Measurements from ENCODE around the gene HEMK1. TPM values are rescaled to one million over a fixed set of nuclear protein-coding genes. Genes with fewer than 3 reads are reported as not detected.

Gene HEMK1
- polyA plus RNA-seq, 3 donors = 19.5 to 20.8 (median 19.9) TPM

- DNase-seq (ENCODE audit: low read depth in 3 of 3, low spot score in 2 of 3) = peak; percentile 90 to 96 (median 96)
Observed at GRCh38 chr3:50611464-50612233, 42.3 kb downstream of the HEMK1 start, which contains the start of gene CISH. Gene CISH, minus strand, starts transcription at chr3:50611774. Its CDS starts 124 bp downstream, at chr3:50611650.

DNA sequence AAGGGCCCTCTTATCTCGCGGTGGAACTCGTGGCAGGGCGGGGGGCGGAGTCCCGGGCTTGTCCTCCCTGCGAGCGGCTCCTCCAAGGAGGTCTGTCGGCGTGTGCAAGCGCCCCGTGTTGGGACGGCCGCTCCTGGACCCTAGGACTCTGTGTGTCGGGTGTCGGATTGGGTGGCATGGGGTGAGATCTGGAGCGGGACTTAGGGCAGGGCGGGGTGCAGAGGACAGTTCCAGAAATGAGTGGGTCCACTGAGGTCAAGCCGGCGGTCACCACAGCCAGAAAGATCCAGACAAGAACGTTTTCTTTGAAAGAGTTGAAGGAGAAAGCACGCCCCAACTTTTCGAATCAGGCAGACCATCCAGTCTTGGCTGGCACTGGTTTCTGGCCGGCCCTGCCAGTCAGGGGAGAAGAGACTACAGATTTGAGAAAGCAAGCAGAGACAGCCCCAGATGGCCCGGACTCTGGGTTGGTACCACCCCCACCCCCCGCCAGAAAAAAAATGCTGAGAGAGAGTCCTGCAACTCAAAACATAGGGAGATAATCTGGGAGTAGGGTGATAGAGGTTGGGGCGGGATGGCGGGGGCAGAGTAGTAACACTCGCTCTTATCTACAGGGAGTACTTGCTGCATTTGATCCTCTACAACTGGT is 43.0 kb downstream of the HEMK1 start:
- no peak for DNase-seq (ENCODE audit: low read depth in 3 of 3, low spot score in 2 of 3)

DNA sequence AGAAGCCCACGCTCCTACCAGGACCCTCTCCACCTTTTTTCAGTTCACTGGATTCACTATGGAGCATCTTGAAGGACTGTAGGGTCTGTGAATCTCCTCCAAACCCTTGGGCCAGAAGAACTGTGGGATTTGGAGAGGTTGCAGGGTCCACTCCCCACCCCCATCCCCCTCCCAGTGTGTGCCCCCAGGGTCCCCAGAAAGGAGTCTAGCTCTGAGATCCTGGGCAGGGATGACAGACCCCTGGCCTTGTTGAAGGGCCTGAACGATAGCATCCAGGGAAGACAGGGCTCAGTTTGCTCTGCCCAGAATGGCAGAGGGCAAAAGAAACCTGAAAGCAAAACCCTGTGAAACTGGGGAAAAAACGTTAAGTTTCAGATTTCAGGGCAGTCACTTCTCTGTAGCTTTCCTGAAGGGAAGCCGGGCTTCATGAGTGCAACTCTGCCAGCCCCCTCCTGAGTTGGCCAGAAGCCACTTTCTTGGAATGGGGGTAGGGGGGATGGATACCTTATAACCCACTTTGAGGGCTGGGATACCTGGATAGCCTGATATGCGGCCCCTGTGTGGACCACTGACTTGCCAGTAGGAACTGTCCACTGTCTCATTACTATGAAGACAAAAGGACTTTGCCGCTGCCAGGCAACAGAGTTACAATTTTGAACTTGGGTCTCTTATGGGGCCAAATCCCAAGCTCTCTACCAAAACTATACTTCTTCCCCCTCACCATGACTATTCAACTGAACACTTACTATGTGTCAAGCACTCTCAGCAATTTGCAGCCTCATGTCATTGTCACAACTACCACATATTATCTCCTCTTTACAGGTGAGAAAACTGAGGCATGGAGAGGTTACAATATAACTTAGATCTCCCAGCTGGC is 43.9 kb downstream of the HEMK1 start:
- no peak for DNase-seq (ENCODE audit: low read depth in 3 of 3, low spot score in 2 of 3)

DNA sequence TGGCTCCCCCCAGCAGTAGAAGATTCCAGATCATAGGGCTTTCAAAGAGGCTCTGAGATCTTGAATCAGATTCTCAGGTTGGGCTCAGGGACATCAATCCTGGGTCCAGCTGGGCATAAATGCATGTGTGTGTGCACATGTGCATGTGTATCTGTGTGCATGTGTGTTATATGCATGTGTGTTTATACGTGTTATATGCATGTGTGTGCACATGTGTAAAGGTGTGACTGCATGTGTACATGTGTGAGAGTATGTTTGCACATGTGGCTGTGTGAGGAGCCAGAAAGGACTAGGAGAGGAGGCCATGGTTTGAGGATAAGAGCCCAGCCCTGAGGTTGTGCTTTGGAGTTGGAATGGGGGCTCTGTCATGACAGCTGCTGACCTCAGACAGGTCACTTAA is 45.9 kb downstream of the HEMK1 start:
- no peak for DNase-seq (ENCODE audit: low read depth in 3 of 3, low spot score in 2 of 3)

- peak in 1 of 3 donors; percentile 64 for DNase-seq (ENCODE audit: low read depth in 3 of 3, low spot score in 2 of 3)
Observed at GRCh38 chr3:50616003-50616769, 46.9 kb downstream of the HEMK1 start.

- DNase-seq (ENCODE audit: low read depth in 3 of 3, low spot score in 2 of 3) = peak in 2 of 3 donors; percentile 81 to 82
Observed at GRCh38 chr3:50616770-50617095, 47.4 kb downstream of the HEMK1 start.

- no peak for DNase-seq (ENCODE audit: low read depth in 3 of 3, low spot score in 2 of 3)
Observed at GRCh38 chr3:50617096-50617791, 47.9 kb downstream of the HEMK1 start, which contains the start of gene MAPKAPK3. Gene MAPKAPK3, plus strand, starts transcription at chr3:50617151. Its CDS starts 415 bp downstream, at chr3:50617566.

- DNase-seq (ENCODE audit: low read depth in 3 of 3, low spot score in 2 of 3) = no peak
Observed at GRCh38 chr3:50617911-50618481, 48.7 kb downstream of the HEMK1 start.

GRCh38 chr3:50620420-50620819 is 51.1 kb downstream of the HEMK1 start:
- DNase-seq (ENCODE audit: low read depth in 3 of 3, low spot score in 2 of 3) = no peak

DNA sequence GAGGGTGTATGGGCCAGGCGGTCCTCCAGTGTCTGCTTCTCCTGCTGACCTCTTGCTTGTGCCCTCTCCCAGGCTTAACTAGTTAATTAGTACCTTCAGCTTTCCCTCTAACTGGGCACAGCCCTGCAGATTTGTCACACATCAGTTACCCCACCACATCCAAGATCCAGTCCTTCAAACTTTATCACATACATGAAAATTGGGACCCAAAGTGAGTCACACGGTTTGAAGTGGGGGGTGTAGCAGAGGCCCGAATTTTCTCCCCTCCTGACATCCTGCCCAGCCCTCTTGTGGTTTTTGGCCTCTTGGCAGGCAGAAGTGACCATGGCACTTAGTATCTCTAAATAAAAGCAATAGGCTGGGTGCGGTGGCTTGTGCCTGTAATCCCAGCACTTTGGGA is 51.5 kb downstream of the HEMK1 start:
- no peak for DNase-seq (ENCODE audit: low read depth in 3 of 3, low spot score in 2 of 3)

- no peak for DNase-seq (ENCODE audit: low read depth in 3 of 3, low spot score in 2 of 3)
Observed at GRCh38 chr3:50622881-50623280, 53.6 kb downstream of the HEMK1 start.

DNA sequence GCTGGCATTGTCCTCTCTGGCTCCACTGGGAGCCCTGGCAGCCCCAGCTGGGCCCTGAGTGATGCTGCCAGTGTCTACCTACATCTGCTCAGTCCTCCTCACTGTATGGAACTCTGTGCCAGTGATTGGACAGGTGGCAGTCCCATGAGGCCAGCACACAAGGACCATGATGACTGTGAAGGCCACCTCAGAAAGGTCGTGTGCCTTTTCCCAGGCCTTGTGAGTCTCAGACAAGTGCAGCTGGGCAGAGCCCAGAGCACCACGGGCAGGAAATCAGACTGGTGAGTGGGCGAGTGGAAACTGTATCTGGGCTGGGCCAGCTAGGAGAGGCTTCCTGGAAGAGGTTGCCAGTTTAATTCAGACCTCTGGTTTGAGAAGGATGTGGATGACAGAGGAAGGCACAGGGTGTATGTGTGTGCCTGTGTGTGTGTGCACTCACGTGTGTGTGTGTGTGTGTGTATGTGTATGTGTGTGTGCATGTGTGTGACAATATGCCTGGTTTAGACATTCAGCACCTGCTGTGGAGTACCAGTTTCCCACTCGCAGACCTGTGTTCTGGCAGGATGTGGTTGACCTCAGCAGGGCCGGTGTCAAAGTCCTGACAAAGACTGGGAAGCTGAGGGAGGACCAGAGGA is 54.6 kb downstream of the HEMK1 start:
- DNase-seq (ENCODE audit: low read depth in 3 of 3, low spot score in 2 of 3) = no peak

DNA sequence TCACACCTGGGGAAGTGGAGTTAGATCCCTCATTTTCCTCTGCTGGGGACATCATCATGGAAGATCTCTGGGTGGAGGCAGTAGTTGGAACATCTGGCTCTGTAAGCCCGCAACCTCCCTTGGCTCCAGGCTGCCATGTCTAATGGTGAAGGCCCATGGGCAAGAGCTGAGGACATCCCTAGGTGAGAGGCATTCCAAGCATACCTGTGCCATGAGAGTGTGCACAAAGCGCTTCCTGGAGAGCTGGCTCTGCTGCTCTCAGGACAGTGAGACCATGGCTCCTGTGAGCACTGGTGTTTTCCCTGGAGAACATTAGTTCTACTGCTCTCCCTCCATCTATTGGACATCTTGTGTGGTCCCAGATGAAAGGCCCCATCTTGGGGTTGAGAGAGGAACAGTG is 55.3 kb downstream of the HEMK1 start:
- DNase-seq (ENCODE audit: low read depth in 3 of 3, low spot score in 2 of 3) = no peak

DNA sequence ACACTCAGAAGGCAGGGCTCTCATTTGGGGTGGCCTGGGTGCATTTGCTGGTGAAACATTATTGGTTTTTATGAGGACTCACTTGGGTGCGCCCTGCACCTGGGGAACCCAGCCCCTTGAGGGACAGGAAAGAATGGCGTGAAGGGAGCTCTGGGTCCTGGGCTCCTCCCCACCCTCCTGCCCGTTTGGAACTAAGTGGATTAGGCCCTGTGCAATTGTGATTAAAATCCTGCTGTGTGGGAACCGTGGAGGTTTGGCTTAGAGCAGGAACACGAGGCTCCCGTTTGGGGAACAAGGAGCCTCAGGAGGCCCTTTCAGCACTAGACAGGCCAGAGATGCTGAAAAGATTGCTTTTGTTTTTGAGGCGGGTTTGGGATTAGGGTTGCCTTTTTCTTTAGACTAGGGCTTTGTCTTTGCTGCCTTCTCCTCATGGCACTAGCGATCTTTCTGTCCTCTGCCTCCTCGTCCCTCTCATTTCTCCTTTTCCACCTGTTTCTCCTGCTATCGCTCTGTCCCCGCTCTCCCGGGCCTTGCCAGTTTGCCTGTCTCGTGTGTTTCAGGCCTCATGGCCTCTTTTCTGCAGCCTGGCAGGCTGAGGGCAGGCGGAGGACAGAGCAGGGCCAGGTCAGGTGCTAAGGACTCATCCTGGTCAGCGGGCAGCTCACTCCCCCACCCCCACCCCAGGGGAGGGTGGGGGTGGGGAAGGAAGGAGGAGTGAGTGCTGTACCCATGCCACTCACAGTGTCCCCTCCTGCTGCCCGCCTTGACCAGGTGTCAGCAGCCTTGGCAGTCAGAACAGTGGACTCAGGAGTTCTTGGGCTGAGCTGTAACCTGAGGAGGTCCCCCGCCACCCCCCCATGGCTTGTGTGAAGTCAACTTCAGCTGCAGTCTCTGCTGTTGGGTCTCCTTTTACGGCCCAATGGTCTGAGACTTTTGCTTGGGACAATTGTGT is 56.2 kb downstream of the HEMK1 start:
- DNase-seq (ENCODE audit: low read depth in 3 of 3, low spot score in 2 of 3) = no peak

DNA sequence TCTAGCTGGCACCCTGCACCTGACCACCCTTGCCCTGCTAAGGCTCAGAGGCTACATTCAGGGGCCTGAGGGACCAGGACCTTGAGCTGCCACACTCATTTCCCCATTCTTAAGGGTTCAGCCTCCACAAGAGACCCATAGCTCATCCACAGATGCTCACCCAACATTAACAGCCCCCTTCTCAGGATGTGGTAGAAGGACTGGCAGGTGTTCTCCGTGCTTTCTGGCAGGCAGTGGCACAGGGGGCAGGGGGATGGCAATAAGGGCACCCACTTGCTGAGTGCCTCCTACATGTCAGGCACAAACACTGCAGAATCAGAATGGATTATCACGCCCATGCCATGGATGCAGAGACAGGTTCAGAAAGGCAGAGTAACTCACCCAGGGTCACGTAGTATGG is 57.1 kb downstream of the HEMK1 start:
- no peak for DNase-seq (ENCODE audit: low read depth in 3 of 3, low spot score in 2 of 3)

DNA sequence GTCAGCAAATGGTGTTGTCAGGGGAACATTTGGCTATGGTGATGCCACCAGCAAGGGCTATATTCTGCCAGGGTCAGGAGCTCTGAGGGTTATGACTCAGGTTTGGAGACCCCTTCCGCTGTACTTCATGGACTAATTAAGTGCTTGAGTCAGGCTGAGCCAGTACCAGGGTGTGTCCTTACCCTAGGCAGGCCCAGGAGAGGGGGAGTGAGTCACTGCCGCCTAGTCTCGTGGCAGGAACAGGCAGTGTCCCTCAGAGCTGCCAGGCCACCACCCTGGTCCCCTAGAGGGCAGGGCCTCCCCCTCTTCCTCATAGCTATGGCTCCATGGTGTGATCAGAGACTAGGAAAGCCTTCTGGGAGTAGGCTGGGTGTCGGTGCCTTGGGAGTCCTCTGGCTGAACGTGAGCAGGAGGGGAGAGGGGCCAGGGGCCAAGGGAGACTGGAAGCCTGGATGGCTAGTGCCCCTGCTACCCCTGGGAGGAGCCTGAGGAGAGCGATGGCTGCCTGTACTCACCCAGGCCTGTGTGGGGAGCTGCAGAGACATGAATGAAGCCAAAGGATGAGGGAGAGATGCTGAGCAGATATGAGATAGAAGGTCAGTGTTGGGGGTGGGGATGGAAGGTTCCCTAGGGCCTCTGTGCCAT is 58.2 kb downstream of the HEMK1 start:
- DNase-seq (ENCODE audit: low read depth in 3 of 3, low spot score in 2 of 3) = no peak

GRCh38 chr3:50628601-50629000 is 59.3 kb downstream of the HEMK1 start:
- DNase-seq (ENCODE audit: low read depth in 3 of 3, low spot score in 2 of 3) = no peak

Measured in right renal cortex interstitium (tissue), 3 donors.